Effector memory CD4-positive, alpha-beta T cell (primary cell): ENCODE data around the gene SKIC3.

Experiments
- DNase-seq, 3 donors: peaks; one replicate each; pipeline ENCODE4 v3.0.0-alpha.2; 2020
- H3K27ac ChIP-seq: 2 replicates; pipeline ENCODE4 v1.7.0; 2013; ENCODE audit warnings: mild to moderate bottlenecking, low read length, moderate library complexity; ENCODE audit not compliant: insufficient read depth, poor library complexity, severe bottlenecking
- H3K27me3 ChIP-seq: replicated peaks from 2 replicates; pipeline ENCODE4 v1.7.0; 2013; ENCODE audit warnings: mild to moderate bottlenecking, low read length; ENCODE audit not compliant: insufficient read depth, control insufficient read depth, poor library complexity, severe bottlenecking
- H3K36me3 ChIP-seq: 2 replicates; pipeline ENCODE4 v1.7.0; 2013; ENCODE audit warnings: mild to moderate bottlenecking, low read length, moderate library complexity; ENCODE audit not compliant: control insufficient read depth, insufficient read depth
- H3K4me1 ChIP-seq: 2 replicates; pipeline ENCODE4 v1.7.0; 2013; ENCODE audit warnings: low read length, mild to moderate bottlenecking; ENCODE audit not compliant: control insufficient read depth, insufficient read depth, poor library complexity, severe bottlenecking
- H3K4me3 ChIP-seq: 2 replicates; pipeline ENCODE4 v1.7.0; 2013; ENCODE audit warnings: low read length, low read depth, mild to moderate bottlenecking; ENCODE audit not compliant: insufficient read depth, poor library complexity, severe bottlenecking
- H3K9me3 ChIP-seq: 2 replicates; pipeline ENCODE4 v1.7.0; 2013; ENCODE audit warnings: mild to moderate bottlenecking, low read length, moderate library complexity; ENCODE audit not compliant: control insufficient read depth
- total RNA-seq, 3 donors: gene quantifications; one replicate each; lab custom pipeline; 2026; lab: John Stamatoyannopoulos, UW

SKIC3 gene
- total RNA-seq = 147 to 160 (median 150) reads per million in 3 donors

GRCh38 chr5:95554647-95555548, at the start of gene SKIC3, which contains the start of gene ARSK:
TSS of gene SKIC3 (minus strand) at chr5:95554977. CDS start at chr5:95547150, 7,827 bp downstream.
TSS of gene ARSK (plus strand) at chr5:95555101. CDS start at chr5:95555279, 178 bp downstream.
- no peaks in the 10 kb centered on the region for H3K9me3 ChIP-seq
- H3K27ac ChIP-seq = peak within 1 kb of the TSS; percentile 86
- H3K36me3 ChIP-seq = peaks cover 1% of the 10 kb centered on the region
- no peaks in the 10 kb centered on the region for H3K27me3 ChIP-seq
- H3K4me3 ChIP-seq = peak within 1 kb of the TSS; percentile 84
- H3K4me1 ChIP-seq = peaks cover 13% of the 10 kb centered on the region
- DNase-seq = peak; percentile 85 to 90 (median 89)

- no peaks in the 10 kb centered on the region for H3K9me3 ChIP-seq
- no peaks in the 10 kb centered on the region for H3K4me1 ChIP-seq
- H3K36me3 ChIP-seq = peaks cover 12% of the 10 kb centered on the region
- H3K27ac ChIP-seq = no peak overlapping the region
- no peak overlapping the region for H3K4me3 ChIP-seq
- no peak for DNase-seq
- H3K27me3 ChIP-seq = no peaks in the 10 kb centered on the region
Measured at GRCh38 chr5:95600557-95600956, 45.8 kb upstream of the SKIC3 start.

GRCh38 chr5:95599252-95599651, 44.5 kb upstream of the SKIC3 start:
- no peak for DNase-seq
- H3K27ac ChIP-seq = no peak overlapping the region
- H3K9me3 ChIP-seq = no peaks in the 10 kb centered on the region

GRCh38 chr5:95595289-95595931, 40.6 kb upstream of the SKIC3 start:
- no peak for DNase-seq
- no peaks in the 10 kb centered on the region for H3K9me3 ChIP-seq
- no peaks in the 10 kb centered on the region for H3K27me3 ChIP-seq
- no peak overlapping the region for H3K27ac ChIP-seq
- H3K4me3 ChIP-seq = no peak overlapping the region
- peaks cover 6% of the 10 kb centered on the region for H3K4me1 ChIP-seq
- H3K36me3 ChIP-seq = no peaks in the 10 kb centered on the region

More at GRCh38 chr5:95599252-95599651, 44.5 kb upstream of the SKIC3 start:
- Histone ChIP-seq H3K36me3 (peaks cover 12% of the 10 kb centered on the region), H3K4me1 (no peaks in the 10 kb centered on the region), H3K27me3 (no peaks in the 10 kb centered on the region), H3K4me3 (no peak overlapping the region)

- Histone ChIP-seq H3K27ac (no peak overlapping the region), H3K27me3 (no peaks in the 10 kb centered on the region), H3K4me3 (no peak overlapping the region), H3K36me3 (no peaks in the 10 kb centered on the region), H3K4me1 (peaks cover 6% of the 10 kb centered on the region), H3K9me3 (no peaks in the 10 kb centered on the region)
- no peak for DNase-seq
Measured at GRCh38 chr5:95591490-95591901, 36.7 kb upstream of the SKIC3 start.

GRCh38 chr5:95590880-95591279, 36.1 kb upstream of the SKIC3 start:
- no peak for DNase-seq
- Histone ChIP-seq H3K27me3 (no peaks in the 10 kb centered on the region), H3K4me1 (peaks cover 6% of the 10 kb centered on the region), H3K9me3 (no peaks in the 10 kb centered on the region), H3K36me3 (no peaks in the 10 kb centered on the region), H3K4me3 (no peak overlapping the region), H3K27ac (no peak overlapping the region)

GRCh38 chr5:95583992-95584391, 29.2 kb upstream of the SKIC3 start:
- H3K4me1 ChIP-seq = no peaks in the 10 kb centered on the region
- no peak overlapping the region for H3K4me3 ChIP-seq
- no peaks in the 10 kb centered on the region for H3K27me3 ChIP-seq
- H3K36me3 ChIP-seq = no peaks in the 10 kb centered on the region
- no peaks in the 10 kb centered on the region for H3K9me3 ChIP-seq
- no peak for DNase-seq
- no peak overlapping the region for H3K27ac ChIP-seq

- Histone ChIP-seq H3K4me1 (no peaks in the 10 kb centered on the region), H3K9me3 (no peaks in the 10 kb centered on the region), H3K27ac (no peak overlapping the region), H3K36me3 (no peaks in the 10 kb centered on the region), H3K27me3 (no peaks in the 10 kb centered on the region), H3K4me3 (no peak overlapping the region)
- no peak for DNase-seq
Measured at GRCh38 chr5:95581576-95581975, 26.8 kb upstream of the SKIC3 start.

- H3K27me3 ChIP-seq = no peaks in the 10 kb centered on the region
- H3K4me1 ChIP-seq = no peaks in the 10 kb centered on the region
- no peaks in the 10 kb centered on the region for H3K9me3 ChIP-seq
- DNase-seq = no peak
- H3K36me3 ChIP-seq = peaks cover 13% of the 10 kb centered on the region
- no peak overlapping the region for H3K27ac ChIP-seq
- H3K4me3 ChIP-seq = no peak overlapping the region
Measured at GRCh38 chr5:95572016-95572415, 17.2 kb upstream of the SKIC3 start.
